SU-DHL-6 (cell line): Measurements from ENCODE around the gene PHF11.

Source experiments
- H2AFZ ChIP-seq: fragments of 200-600 bp; sonication (generic); 2 replicates; pipeline ENCODE4 v1.6.1; 2014; ENCODE audit warnings: low read depth, mild to moderate bottlenecking, moderate library complexity, mixed read lengths, antibody characterized with exemption, low read length; ENCODE audit not compliant: severe bottlenecking
- H3F3A ChIP-seq: fragments of 200-600 bp; shearing (Covaris generic); 2 replicates; pipeline ENCODE4 v1.6.0; 2016; ENCODE audit warnings: antibody characterized with exemption, mild to moderate bottlenecking; ENCODE audit not compliant: insufficient read depth
- H3K27ac ChIP-seq: fragments of 200-600 bp; sonication (generic); 2 replicates; pipeline ENCODE4 v1.5.1; 2016; ENCODE audit warnings: low read depth, mild to moderate bottlenecking, low read length, moderate library complexity, mixed read lengths
- H3K27me3 ChIP-seq: fragments of 200-600 bp; sonication (generic), shearing (Covaris generic); 2 replicates; pipeline ENCODE4 v1.6.0; 2014; ENCODE audit warnings: mild to moderate bottlenecking, low read length
- H3K36me3 ChIP-seq: fragments of 200-600 bp; sonication (generic); 2 replicates; pipeline ENCODE4 v1.6.1; 2014; ENCODE audit warnings: mild to moderate bottlenecking, low read length, mixed read lengths
- H3K4me2 ChIP-seq: fragments of 300-600, 200-600 bp; shearing (Covaris generic), sonication (generic); 2 replicates; pipeline ENCODE4 v1.6.0; 2014; ENCODE audit warnings: low read length, low read depth, mild to moderate bottlenecking; ENCODE audit not compliant: poor library complexity, severe bottlenecking
- H3K4me3 ChIP-seq: fragments of 200-600 bp; sonication (generic); 2 replicates; pipeline ENCODE4 v1.5.1; 2014; ENCODE audit warnings: antibody characterized with exemption, low read length, mild to moderate bottlenecking, mixed read lengths; ENCODE audit not compliant: insufficient read depth, poor library complexity, severe bottlenecking
- H3K79me2 ChIP-seq: fragments of 200-600 bp; sonication (generic); 2 replicates; pipeline ENCODE4 v1.6.1; 2014; ENCODE audit warnings: mild to moderate bottlenecking, low read length, moderate library complexity; ENCODE audit not compliant: insufficient read depth
- H3K9ac ChIP-seq: fragments of 200-600 bp; sonication (generic); 2 replicates; pipeline ENCODE4 v1.7.0; 2014; ENCODE audit warnings: mild to moderate bottlenecking, low read length
- H3K9me2 ChIP-seq: fragments of 200-600 bp; sonication (generic); replicated peaks from 2 replicates; pipeline ENCODE4 v1.6.1; 2014; ENCODE audit warnings: low read length; ENCODE audit not compliant: insufficient read depth
- H3K9me3 ChIP-seq: fragments of 200-600 bp; sonication (generic); 2 replicates; pipeline ENCODE4 v1.6.1; 2014; ENCODE audit warnings: low read length, mixed read lengths; ENCODE audit not compliant: insufficient read depth
- H4K20me1 ChIP-seq: fragments of 200-600 bp; sonication (generic); 2 replicates; pipeline ENCODE4 v1.6.1; 2014; ENCODE audit warnings: low read depth, mild to moderate bottlenecking, antibody characterized with exemption, low read length, moderate library complexity, mixed read lengths
- EZH2phosphoT487 ChIP-seq: fragments of 200-600 bp; sonication (generic), shearing (Covaris generic); conservative IDR thresholded peaks from 2 replicates; pipeline ENCODE4 v1.6.1; 2018; ENCODE audit warnings: mild to moderate bottlenecking, antibody characterized with exemption, low read length, moderate library complexity, mixed read lengths
- TF ChIP-seq, protein P1 (sequence below): fragments of 200-600 bp; sonication (generic); IDR thresholded peaks from one replicate; pipeline ENCODE4 v1.5.1; 2017; ENCODE audit warnings: antibody characterized with exemption, mild to moderate bottlenecking, low read length, moderate library complexity; ENCODE audit not compliant: insufficient read depth, poor library complexity, severe bottlenecking

PHF11 gene

GRCh38 chr13:49533591-49534269 is 38.0 kb downstream of the PHF11 start:
- TF ChIP-seq EZH2phosphoT487, result no peak
- TF ChIP-seq, protein P1, sequence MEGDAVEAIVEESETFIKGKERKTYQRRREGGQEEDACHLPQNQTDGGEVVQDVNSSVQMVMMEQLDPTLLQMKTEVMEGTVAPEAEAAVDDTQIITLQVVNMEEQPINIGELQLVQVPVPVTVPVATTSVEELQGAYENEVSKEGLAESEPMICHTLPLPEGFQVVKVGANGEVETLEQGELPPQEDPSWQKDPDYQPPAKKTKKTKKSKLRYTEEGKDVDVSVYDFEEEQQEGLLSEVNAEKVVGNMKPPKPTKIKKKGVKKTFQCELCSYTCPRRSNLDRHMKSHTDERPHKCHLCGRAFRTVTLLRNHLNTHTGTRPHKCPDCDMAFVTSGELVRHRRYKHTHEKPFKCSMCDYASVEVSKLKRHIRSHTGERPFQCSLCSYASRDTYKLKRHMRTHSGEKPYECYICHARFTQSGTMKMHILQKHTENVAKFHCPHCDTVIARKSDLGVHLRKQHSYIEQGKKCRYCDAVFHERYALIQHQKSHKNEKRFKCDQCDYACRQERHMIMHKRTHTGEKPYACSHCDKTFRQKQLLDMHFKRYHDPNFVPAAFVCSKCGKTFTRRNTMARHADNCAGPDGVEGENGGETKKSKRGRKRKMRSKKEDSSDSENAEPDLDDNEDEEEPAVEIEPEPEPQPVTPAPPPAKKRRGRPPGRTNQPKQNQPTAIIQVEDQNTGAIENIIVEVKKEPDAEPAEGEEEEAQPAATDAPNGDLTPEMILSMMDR, result no peak
- Histone ChIP-seq H3K9me2 (no peaks in the 10 kb centered on the region), H2AFZ (no peak overlapping the region), H3K9me3 (no peaks in the 10 kb centered on the region), H3K9ac (no peak overlapping the region), H4K20me1 (no peaks in the 10 kb centered on the region), H3K4me2 (no peak overlapping the region), H3K79me2 (no peaks in the 10 kb centered on the region), H3K27me3 (no peaks in the 10 kb centered on the region), H3F3A (0 out of 2 replicates have a peak, but pooled peaks cover 2% of the 10 kb centered on the region), H3K4me3 (no peak overlapping the region), H3K36me3 (peaks cover 3% of the 10 kb centered on the region; the same call in 1 of the 2 replicates), H3K27ac (no peak overlapping the region)

DNA sequence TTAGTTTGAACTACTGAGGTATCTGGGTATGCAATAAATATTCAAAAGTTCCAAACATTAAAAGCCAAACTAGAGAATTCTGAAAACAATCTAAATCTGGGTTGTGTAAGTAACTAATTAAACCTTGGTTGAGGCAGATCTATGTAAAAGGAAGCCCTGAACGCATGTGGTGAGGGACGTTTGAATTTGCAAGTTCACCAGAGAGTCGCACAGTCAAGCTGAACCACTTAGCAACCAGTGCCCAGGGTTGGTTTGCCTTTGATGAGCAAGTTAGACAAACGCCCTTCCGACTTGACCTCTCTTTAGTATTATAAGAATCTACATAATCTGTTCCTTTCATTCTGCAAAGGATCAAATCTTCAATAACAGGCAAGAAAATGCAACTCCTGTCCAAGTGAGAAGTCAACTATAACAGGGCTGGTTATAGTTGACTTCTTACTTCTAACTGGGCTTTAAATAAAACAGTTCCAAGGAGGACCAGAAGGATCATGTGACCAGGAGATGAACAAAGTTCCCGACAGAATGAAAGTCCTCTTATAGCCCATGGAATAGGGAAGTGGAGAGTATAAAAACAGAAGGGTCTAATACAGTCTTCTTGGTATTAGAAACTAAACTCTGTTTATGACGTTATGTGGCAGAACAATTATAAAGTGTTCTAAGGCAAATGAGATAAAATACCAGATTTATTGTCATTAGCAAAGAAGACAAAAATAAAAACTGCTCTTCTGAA is 40.6 kb downstream of the PHF11 start:
- Histone ChIP-seq H3K27me3 (no peaks in the 10 kb centered on the region), H3K4me2 (no peak overlapping the region), H3K36me3 (peaks cover 15% of the 10 kb centered on the region; the same call in 1 of the 2 replicates), H4K20me1 (no peaks in the 10 kb centered on the region), H3K9ac (no peak overlapping the region), H3K27ac (no peak overlapping the region), H3F3A (no peaks in the 10 kb centered on the region), H3K9me2 (no peaks in the 10 kb centered on the region), H3K4me3 (no peak overlapping the region), H3K79me2 (no peaks in the 10 kb centered on the region), H3K9me3 (no peaks in the 10 kb centered on the region), H2AFZ (no peak overlapping the region)
- TF ChIP-seq, protein P1, result no peak
- TF ChIP-seq EZH2phosphoT487, result no peak

- Histone ChIP-seq H3K9ac (no peak overlapping the region), H2AFZ (no peak overlapping the region), H3F3A (no peaks in the 10 kb centered on the region), H3K4me2 (no peak overlapping the region), H4K20me1 (no peaks in the 10 kb centered on the region), H3K27me3 (no peaks in the 10 kb centered on the region), H3K79me2 (no peaks in the 10 kb centered on the region), H3K36me3 (peaks cover 14% of the 10 kb centered on the region; the same call in 1 of the 2 replicates), H3K9me3 (no peaks in the 10 kb centered on the region), H3K27ac (no peak overlapping the region), H3K4me3 (no peak overlapping the region), H3K9me2 (no peaks in the 10 kb centered on the region)
- TF ChIP-seq, protein P1, result no peak
- no peak for TF ChIP-seq EZH2phosphoT487
Measured at GRCh38 chr13:49538404-49538803, 42.7 kb downstream of the PHF11 start.
